H1 (cell line): Measurements from ENCODE around the gene LTA. TPM values are rescaled to one million over a fixed set of nuclear protein-coding genes. Genes with fewer than 3 reads are reported as not detected.
A peak's percentile ranks its signal among the peaks of the same experiment; 100 is the strongest.

Source experiments
- CTCF ChIA-PET: fragments of 300-600 bp; sonication (Branson Sonifier 250); formaldehyde crosslinking; loops from one replicate; lab custom pipeline; 2021; ENCODE audit not compliant: partially characterized antibody; lab: Charles Lee
- POLR2A ChIA-PET: fragments of 300-600 bp; sonication (Branson Sonifier 250); formaldehyde crosslinking; loops from one replicate; lab custom pipeline; 2021; ENCODE audit warnings: inconsistent platforms; ENCODE audit not compliant: partially characterized antibody; lab: Charles Lee
- DNase-seq, 2 experiments: peaks; one replicate each; pipeline versions ENCODE4 v3.0.0 to v3.0.0-alpha.2; 2010 to 2022; ENCODE audit warnings: low spot score in 2 of 2, low read depth in 1 of 2, mixed read lengths in 1 of 2
- FAIRE-seq: peaks from 2 replicates; lab custom pipeline; 2011; peaks lifted over from hg19 to GRCh38; lab: Jason Lieb, UNC
- H2AFZ ChIP-seq: 2 replicates; pipeline ENCODE4 v1.8.1; 2012; ENCODE audit warnings: low read length, inconsistent platforms
- H2AK5ac ChIP-seq: 2 replicates; pipeline ENCODE4 v1.6.1; 2013; ENCODE audit warnings: low read depth, low read length
- H2BK120ac ChIP-seq: replicated peaks from 2 replicates; pipeline ENCODE3; 2013; ENCODE audit warnings: low read depth, low read length, inconsistent platforms
- H2BK12ac ChIP-seq: 2 replicates; pipeline ENCODE4 v1.6.1; 2013; ENCODE audit warnings: low read depth, low read length
- H2BK15ac ChIP-seq: 2 replicates; pipeline ENCODE4 v1.6.1; 2013; ENCODE audit warnings: low read length
- H2BK20ac ChIP-seq: 2 replicates; pipeline ENCODE4 v1.6.1; 2013; ENCODE audit warnings: low read length
- H2BK5ac ChIP-seq: 2 replicates; pipeline ENCODE4 v1.6.1; 2013; ENCODE audit warnings: low read depth, low read length
- H3K14ac ChIP-seq: 2 replicates; pipeline ENCODE4 v1.6.1; 2013; ENCODE audit warnings: inconsistent platforms; ENCODE audit not compliant: insufficient read length
- H3K18ac ChIP-seq: 2 replicates; pipeline ENCODE4 v1.6.1; 2013; ENCODE audit warnings: low read length; ENCODE audit errors: extremely low read depth
- H3K23ac ChIP-seq: 2 replicates; pipeline ENCODE4 v1.6.1; 2013; ENCODE audit warnings: inconsistent platforms; ENCODE audit not compliant: insufficient read length
- H3K23me2 ChIP-seq: 2 replicates; pipeline ENCODE4 v1.6.1; 2013; ENCODE audit warnings: low read depth, low read length
- H3K27ac ChIP-seq: 2 replicates; pipeline ENCODE4 v1.6.1; 2011; ENCODE audit warnings: low read depth, low read length, inconsistent platforms
- H3K27me3 ChIP-seq, 4 experiments: replicated peaks in 1 of 4; 1 replicate in 1 of 4; 2 replicates in 3 of 4; pipeline versions ENCODE4 v1.6.1 to v1.8.1; 2011 to 2013; ENCODE audit warnings: low read length in 3 of 4, mild to moderate bottlenecking in 3 of 4, inconsistent platforms in 2 of 4, mixed read lengths in 2 of 4, moderate library complexity in 1 of 4; ENCODE audit not compliant: control insufficient read depth in 3 of 4, insufficient read depth in 3 of 4; ENCODE audit errors: extremely low read depth in 1 of 4
- H3K36me3 ChIP-seq, 4 experiments: 2 replicates each; pipeline versions ENCODE4 v1.6.1 to v1.8.1; 2011 to 2013; ENCODE audit warnings: mild to moderate bottlenecking in 4 of 4, low read length in 3 of 4, moderate library complexity in 2 of 4, control low read depth in 1 of 4, inconsistent platforms in 1 of 4; ENCODE audit not compliant: insufficient read depth in 4 of 4, control insufficient read depth in 2 of 4
- H3K4ac ChIP-seq: replicated peaks from 2 replicates; pipeline ENCODE3; 2013; ENCODE audit warnings: low read length, low read depth, mixed read lengths, inconsistent platforms; ENCODE audit not compliant: insufficient read length
- H3K4me1 ChIP-seq, 4 experiments: replicated peaks in 1 of 4; 1 replicate in 1 of 4; 2 replicates in 3 of 4; pipeline versions ENCODE4 v1.6.1 to v1.8.1; 2011 to 2013; ENCODE audit warnings: low read length in 3 of 4, inconsistent platforms in 2 of 4, mixed read lengths in 1 of 4; ENCODE audit not compliant: insufficient read depth in 4 of 4, control insufficient read depth in 3 of 4
- H3K4me2 ChIP-seq, 2 experiments: 2 replicates each; pipeline versions ENCODE4 v1.6.1 to v1.8.1; 2011 to 2013; ENCODE audit warnings: low read depth in 2 of 2, low read length in 2 of 2, control low read depth in 1 of 2, inconsistent platforms in 1 of 2, mild to moderate bottlenecking in 1 of 2; ENCODE audit not compliant: insufficient read depth in 1 of 2
- H3K4me3 ChIP-seq, 4 experiments: fragments of 200-600, 300-600 bp in 1 of 4; sonication (generic), shearing (Covaris generic), sonication (Bioruptor Twin) in 1 of 4; 2 replicates each; pipeline versions ENCODE4 v1.5.1 to v1.8.1; 2011 to 2016; ENCODE audit warnings: low read length in 4 of 4, low read depth in 3 of 4, control low read depth in 2 of 4, inconsistent platforms in 2 of 4, mild to moderate bottlenecking in 2 of 4, mixed read lengths in 1 of 4, moderate library complexity in 1 of 4; ENCODE audit not compliant: insufficient read depth in 2 of 4; ENCODE audit errors: extremely low read depth in 1 of 4
- H3K56ac ChIP-seq: replicated peaks from 2 replicates; pipeline ENCODE3; 2013; ENCODE audit warnings: low read depth, mild to moderate bottlenecking, mixed read lengths, low read length, inconsistent platforms; ENCODE audit not compliant: insufficient read length
- H3K79me1 ChIP-seq: 2 replicates; pipeline ENCODE4 v1.6.1; 2013; ENCODE audit warnings: low read depth, low read length, control low read depth
- H3K79me2 ChIP-seq, 2 experiments: 2 replicates each; pipeline versions ENCODE4 v1.6.1 to v1.8.1; 2012 to 2013; ENCODE audit warnings: low read length in 2 of 2, mild to moderate bottlenecking in 2 of 2, inconsistent platforms in 1 of 2; ENCODE audit not compliant: insufficient read depth in 2 of 2, control insufficient read depth in 1 of 2
- H3K9ac ChIP-seq, 4 experiments: replicated peaks in 1 of 4; 1 replicate in 1 of 4; 2 replicates in 3 of 4; pipeline versions ENCODE4 v1.6.1 to v1.8.1; 2011 to 2013; ENCODE audit warnings: low read depth in 3 of 4, low read length in 3 of 4, control low read depth in 2 of 4, mild to moderate bottlenecking in 2 of 4, moderate library complexity in 2 of 4, inconsistent platforms in 1 of 4; ENCODE audit errors: extremely low read depth in 1 of 4
- H3K9me3 ChIP-seq, 2 experiments: 2 replicates each; pipeline versions ENCODE4 v1.6.1 to v1.8.1; 2012 to 2013; ENCODE audit warnings: mild to moderate bottlenecking in 2 of 2, moderate library complexity in 2 of 2, control low read depth in 1 of 2, inconsistent platforms in 1 of 2, low read depth in 1 of 2, low read length in 1 of 2, mixed read lengths in 1 of 2; ENCODE audit not compliant: insufficient read depth in 2 of 2
- H4K20me1 ChIP-seq, 2 experiments: replicated peaks in 1 of 2; 2 replicates each; pipeline versions ENCODE3 to v1.8.1; 2011 to 2013; ENCODE audit warnings: inconsistent platforms in 2 of 2, low read length in 2 of 2, mild to moderate bottlenecking in 1 of 2; ENCODE audit not compliant: insufficient read depth in 2 of 2, control insufficient read depth in 1 of 2
- H4K5ac ChIP-seq: 2 replicates; pipeline ENCODE4 v1.6.1; 2013; ENCODE audit warnings: low read length, low read depth, mixed read lengths, inconsistent platforms; ENCODE audit not compliant: insufficient read length
- H4K8ac ChIP-seq: 2 replicates; pipeline ENCODE4 v1.8.0; 2013; ENCODE audit warnings: mild to moderate bottlenecking, moderate library complexity, low read length, inconsistent platforms; ENCODE audit not compliant: insufficient read depth; ENCODE audit errors: extremely low read depth
- H4K91ac ChIP-seq: replicated peaks from 2 replicates; pipeline ENCODE3; 2013; ENCODE audit warnings: low read length, mixed read lengths, inconsistent platforms; ENCODE audit not compliant: insufficient read length
- CHD1 ChIP-seq: IDR thresholded peaks from 2 replicates; pipeline ENCODE4 v1.6.1; 2012; ENCODE audit warnings: low read depth, low read length, improper control_type of control experiment
- EZH2 ChIP-seq: fragments of 200-600 bp; sonication (generic); IDR thresholded peaks from 2 replicates; pipeline ENCODE4 v1.7.1; 2012; ENCODE audit warnings: low read depth, mild to moderate bottlenecking, moderate library complexity, low read length, inconsistent platforms; ENCODE audit not compliant: severe bottlenecking
- FOSL1 ChIP-seq: IDR thresholded peaks from 2 replicates; pipeline ENCODE4 v1.6.1; 2011; ENCODE audit warnings: mild to moderate bottlenecking, low read depth, low read length, moderate library complexity; ENCODE audit not compliant: insufficient read depth
- POU5F1 ChIP-seq: IDR thresholded peaks from 2 replicates; pipeline ENCODE4 v1.6.1; 2011; ENCODE audit warnings: low read depth, mild to moderate bottlenecking, low read length, moderate library complexity
- SIRT6 ChIP-seq: IDR thresholded peaks from one replicate; pipeline ENCODE4 v1.7.1; 2012; ENCODE audit warnings: low read length, inconsistent platforms
- ZNF274 ChIP-seq: IDR thresholded peaks from 2 replicates; pipeline ENCODE4 v1.7.0; 2012; ENCODE audit warnings: low read length, borderline replicate concordance; ENCODE audit errors: extremely low read depth
- WGBS, 2 experiments: shearing (Covaris generic) in 1 of 2; methylation state at CpG; one replicate each; pipeline versions ENCODE4 v1.1.6 to v1.1.7; 2013 to 2015; ENCODE audit warnings: low lambda C conversion rate in 2 of 2, mixed read lengths in 2 of 2, inconsistent platforms in 1 of 2, low coverage in 1 of 2, missing lambda C conversion rate in 1 of 2; ENCODE audit not compliant: insufficient replicate concordance in 2 of 2, insufficient coverage in 1 of 2, insufficient read length in 1 of 2; ENCODE audit errors: extremely low coverage in 1 of 2, missing lambda C conversion rate in 1 of 2; 5-methylcytosine and 5-hydroxymethylcytosine counted together
- polyA plus RNA-seq, 7 experiments: library from polyadenylated mRNA; depleted of rRNA in 3 of 7; stranded (reverse) in 5 of 7; unstranded in 2 of 7; fragments of >200 nt in 5 of 7; fragments of 200-250 nt in 2 of 7; gene quantifications; 1 replicate in 5 of 7; 2 replicates in 1 of 7; 4 replicates in 1 of 7; pipeline versions ENCODE4 v1.2.1 to v1.2.3, GENCODE V29; 2011 to 2013; ENCODE audit warnings: missing spikeins in 2 of 7, mixed read lengths in 2 of 7
- total RNA-seq: library from RNA; stranded (reverse); fragmentation: NEBNext Ultra II Directional; extraction: Animal tissue kit (Norgen Biotek cat#: 25700); gene quantifications from 2 replicates; pipeline ENCODE4 v1.2.1, GENCODE V29; 2021
- TF ChIP-seq, protein P1 (sequence below), 3 experiments: IDR thresholded peaks; 1 replicate in 2 of 3; 2 replicates in 1 of 3; pipeline versions ENCODE4 v1.5.1 to v1.6.1; 2011; ENCODE audit warnings: low read length in 3 of 3, mild to moderate bottlenecking in 3 of 3, inconsistent platforms in 2 of 3, low read depth in 1 of 3, moderate library complexity in 1 of 3; ENCODE audit not compliant: insufficient read depth in 1 of 3; ENCODE audit errors: control extremely low read depth in 1 of 3
- TF ChIP-seq, protein P2 (sequence below): IDR thresholded peaks from 2 replicates; pipeline ENCODE4 v1.6.1; 2012; ENCODE audit warnings: inconsistent platforms

Gene LTA
- total and polyA plus RNA-seq, 2 of the 8 experiments (the other 6 are each of a cell fraction or from before 2014, with no cell fraction given): not detected

DNA sequence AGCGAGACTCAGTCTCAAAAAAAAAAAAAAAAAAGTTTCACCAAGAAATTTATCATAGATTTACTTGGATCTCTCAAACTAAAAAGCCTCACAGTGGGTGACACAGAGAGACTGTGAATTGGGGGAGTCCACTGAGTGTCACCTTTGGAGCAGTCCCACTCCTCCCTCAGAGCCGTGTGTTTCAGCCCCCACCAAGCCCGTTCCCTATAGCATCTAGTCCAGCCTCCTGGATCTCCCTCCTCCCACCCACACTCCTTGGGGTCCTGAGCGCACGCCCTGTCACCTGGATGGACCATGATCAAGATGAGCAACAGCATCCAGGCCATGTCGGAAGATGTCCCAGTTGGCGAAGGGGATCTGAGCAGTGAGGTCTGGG, 20.3 kb downstream of the LTA start:
- Histone ChIP-seq H2BK5ac (no peak overlapping the region), H3K36me3 (no peaks in the 10 kb centered on the region), H3K27me3 (no peaks in the 10 kb centered on the region), H2AK5ac (no peak overlapping the region), H2BK120ac (no peak overlapping the region), H3K18ac (no peak overlapping the region), H4K5ac (no peak overlapping the region), H3K4ac (no peak overlapping the region), H3K4me1 (peaks cover 0 to 4% (median 0%) of the 10 kb centered on the region in 4 experiments; a peak in 1 of 7 replicates), H4K91ac (no peak overlapping the region), H3K4me3 (no peak overlapping the region), H3K14ac (no peak overlapping the region), H3K56ac (no peak overlapping the region), H2AFZ (peak overlapping the region; percentile 17; the same call in 1 of the 2 replicates), H4K8ac (no peak overlapping the region; the same call in 1 of the 2 replicates), H2BK12ac (no peak overlapping the region), H3K9me3 (no peaks in the 10 kb centered on the region), H3K79me1 (no peaks in the 10 kb centered on the region), H4K20me1 (no peaks in the 10 kb centered on the region), H2BK20ac (no peak overlapping the region), H3K9ac (no peak overlapping the region), H3K4me2 (no peak overlapping the region), H3K23ac (no peak overlapping the region), H2BK15ac (no peak overlapping the region), H3K79me2 (no peaks in the 10 kb centered on the region), H3K27ac (no peak overlapping the region), H3K23me2 (0 out of 2 replicates have a peak, but pooled peaks cover 2% of the 10 kb centered on the region)
- TF ChIP-seq SIRT6: no peak
- no peak for TF ChIP-seq FOSL1
- TF ChIP-seq, protein P1, sequence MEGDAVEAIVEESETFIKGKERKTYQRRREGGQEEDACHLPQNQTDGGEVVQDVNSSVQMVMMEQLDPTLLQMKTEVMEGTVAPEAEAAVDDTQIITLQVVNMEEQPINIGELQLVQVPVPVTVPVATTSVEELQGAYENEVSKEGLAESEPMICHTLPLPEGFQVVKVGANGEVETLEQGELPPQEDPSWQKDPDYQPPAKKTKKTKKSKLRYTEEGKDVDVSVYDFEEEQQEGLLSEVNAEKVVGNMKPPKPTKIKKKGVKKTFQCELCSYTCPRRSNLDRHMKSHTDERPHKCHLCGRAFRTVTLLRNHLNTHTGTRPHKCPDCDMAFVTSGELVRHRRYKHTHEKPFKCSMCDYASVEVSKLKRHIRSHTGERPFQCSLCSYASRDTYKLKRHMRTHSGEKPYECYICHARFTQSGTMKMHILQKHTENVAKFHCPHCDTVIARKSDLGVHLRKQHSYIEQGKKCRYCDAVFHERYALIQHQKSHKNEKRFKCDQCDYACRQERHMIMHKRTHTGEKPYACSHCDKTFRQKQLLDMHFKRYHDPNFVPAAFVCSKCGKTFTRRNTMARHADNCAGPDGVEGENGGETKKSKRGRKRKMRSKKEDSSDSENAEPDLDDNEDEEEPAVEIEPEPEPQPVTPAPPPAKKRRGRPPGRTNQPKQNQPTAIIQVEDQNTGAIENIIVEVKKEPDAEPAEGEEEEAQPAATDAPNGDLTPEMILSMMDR (IDR thresholded peaks at IDR 0.05; ENCODE audit: control extremely low read depth in 1 of 3, insufficient read depth in 1 of 3, low read depth in 1 of 3, low read length in 3 of 3): no peak
- TF ChIP-seq ZNF274: no peak
- TF ChIP-seq POU5F1: no peak
- no peak for TF ChIP-seq EZH2
- no peak for TF ChIP-seq CHD1
- TF ChIP-seq, protein P2, sequence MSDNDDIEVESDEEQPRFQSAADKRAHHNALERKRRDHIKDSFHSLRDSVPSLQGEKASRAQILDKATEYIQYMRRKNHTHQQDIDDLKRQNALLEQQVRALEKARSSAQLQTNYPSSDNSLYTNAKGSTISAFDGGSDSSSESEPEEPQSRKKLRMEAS: no peak
- FAIRE-seq (no peak), DNase-seq (no peak)
- POLR2A ChIA-PET: interaction anchor here (1.2 to 7.3 kb wide), 4 partner anchors 10 to 58 kb away, joined by 3 to 99 read pairs (median 4); partner anchors contain the start of genes ATP6V1G2, DDX39B, LTB and NFKBIL1
- CTCF ChIA-PET: interaction anchor here (1.1 to 22.0 kb wide), 4 partner anchors 10 to 43 kb away, joined by 3 to 640 read pairs (median 308); partner anchors contain the start of genes ATP6V1G2, DDX39B, LST1 and LTB
- WGBS, 2 experiments: 88% methylated on average over 6 of the region's 7 CpGs; no CpG with 5 or more reads in 1 of the 2 experiments
